HepG2 (cell line): ENCODE data around the gene SLC35G2. TPM values are rescaled to one million over a fixed set of nuclear protein-coding genes. Genes with fewer than 3 reads are reported as not detected.

ENCODE experiments used
- FOXP1 ChIP-seq, 2 experiments: fragments of 450-650 bp in 1 of 2; IDR thresholded peaks; 2 replicates each; pipeline ENCODE4 v1.6.1; 2017 to 2018; ENCODE audit warnings: antibody characterized with exemption in 1 of 2
- GABPB1 ChIP-seq: IDR thresholded peaks from 2 replicates; pipeline ENCODE4 v1.6.1; 2016; ENCODE audit warnings: mild to moderate bottlenecking, missing genetic modification reagents, moderate library complexity, missing compliant biosample characterization
- GTF3A ChIP-seq: sonication (generic); formaldehyde crosslinking; conservative IDR thresholded peaks from 2 replicates; pipeline ENCODE4 v1.4.0; 2020; ENCODE audit warnings: mild to moderate bottlenecking, missing genetic modification reagents
- MYC ChIP-seq: sonication (generic); formaldehyde crosslinking; IDR thresholded peaks from 2 replicates; pipeline ENCODE4 v1.9.0; 2021; ENCODE audit warnings: missing genetic modification reagents, borderline replicate concordance
- PHF8 ChIP-seq: sonication (generic); formaldehyde crosslinking; IDR thresholded peaks from 2 replicates; pipeline ENCODE4 v1.5.0; 2020; ENCODE audit warnings: missing genetic modification reagents
- SIN3B ChIP-seq: fragments of 150-350 bp; IDR thresholded peaks from 2 replicates; pipeline ENCODE4 v1.6.1; 2014; ENCODE audit warnings: low read length
- TP53 ChIP-seq: sonication (generic); formaldehyde crosslinking; conservative IDR thresholded peaks from 2 replicates; pipeline ENCODE4 v1.4.0; 2020; ENCODE audit warnings: missing genetic modification reagents
- ZNF20 ChIP-seq: sonication (generic); formaldehyde crosslinking; IDR thresholded peaks from 2 replicates; pipeline ENCODE4 v1.4.0; 2020; ENCODE audit warnings: mild to moderate bottlenecking, moderate library complexity, missing genetic modification reagents
- ZNF3 ChIP-seq: IDR thresholded peaks from 2 replicates; pipeline ENCODE4 v1.7.0; 2017; ENCODE audit warnings: inconsistent platforms
- ZNF720 ChIP-seq: sonication (generic); formaldehyde crosslinking; IDR thresholded peaks from 2 replicates; pipeline ENCODE4 v1.4.0; 2020; ENCODE audit warnings: missing genetic modification reagents
- ZNF772 ChIP-seq: sonication (generic); formaldehyde crosslinking; IDR thresholded peaks from 2 replicates; pipeline ENCODE4 v1.5.0; 2020; ENCODE audit warnings: mild to moderate bottlenecking, missing genetic modification reagents
- ZNF781 ChIP-seq: sonication (generic); formaldehyde crosslinking; IDR thresholded peaks from 2 replicates; pipeline ENCODE4 v1.5.1; 2020; ENCODE audit warnings: borderline replicate concordance, mild to moderate bottlenecking, missing genetic modification reagents; ENCODE audit errors: not compliant biosample characterization
- polyA plus RNA-seq, 8 experiments: library from polyadenylated mRNA; depleted of rRNA in 3 of 8; stranded (reverse) in 7 of 8; unstranded in 1 of 8; fragments of >200 nt; fragmentation: Illumina TruSeq in 4 of 8; extraction: Trizol in 4 of 8; gene quantifications; 2 replicates each; pipeline versions ENCODE4 v1.2.1 to v1.2.3, GENCODE V29; 2011 to 2016; ENCODE audit warnings: low read depth in 4 of 8, missing spikeins in 1 of 8, mixed read lengths in 1 of 8; ENCODE audit not compliant: insufficient read depth in 1 of 8
- total RNA-seq, 5 experiments: library from RNA; depleted of rRNA; stranded (reverse); fragments of >200 nt; fragmentation: Illumina TruSeq; extraction: Trizol; gene quantifications; 2 replicates each; pipeline ENCODE4 v1.2.3, GENCODE V29; 2016; ENCODE audit warnings: low read depth in 1 of 5
- TF ChIP-seq, protein P1 (sequence below): sonication (generic); formaldehyde crosslinking; IDR thresholded peaks from 2 replicates; pipeline ENCODE4 v1.5.1; 2020; ENCODE audit warnings: mild to moderate bottlenecking, missing genetic modification reagents, borderline replicate concordance
- TF ChIP-seq, protein P2 (sequence below), 2 experiments: sonication (generic) in 1 of 2; formaldehyde crosslinking in 1 of 2; IDR thresholded peaks; 2 replicates each; pipeline versions ENCODE4 v1.5.1 to v1.6.1; 2011 to 2020; ENCODE audit warnings: borderline replicate concordance in 1 of 2, low read depth in 1 of 2, low read length in 1 of 2, mild to moderate bottlenecking in 1 of 2, missing genetic modification reagents in 1 of 2, moderate library complexity in 1 of 2
- TF ChIP-seq, protein P3 (sequence below): sonication (generic); formaldehyde crosslinking; IDR thresholded peaks from 2 replicates; pipeline ENCODE4 v1.4.0; 2020; ENCODE audit warnings: missing genetic modification reagents
- TF ChIP-seq, protein P4 (sequence below): sonication (generic); formaldehyde crosslinking; IDR thresholded peaks from 2 replicates; pipeline ENCODE4 v1.5.1; 2020; ENCODE audit warnings: missing genetic modification reagents, mild to moderate bottlenecking, borderline replicate concordance
- TF ChIP-seq, protein P5 (sequence below): sonication (generic); formaldehyde crosslinking; IDR thresholded peaks from 2 replicates; pipeline ENCODE4 v1.8.0; 2023; ENCODE audit warnings: mild to moderate bottlenecking, missing genetic modification reagents

The SLC35G2 gene
- total and polyA plus RNA-seq, 2 of the 13 experiments (the other 11 are each of a cell fraction or from before 2014, with no cell fraction given): 7.6 to 10.3 TPM

DNA sequence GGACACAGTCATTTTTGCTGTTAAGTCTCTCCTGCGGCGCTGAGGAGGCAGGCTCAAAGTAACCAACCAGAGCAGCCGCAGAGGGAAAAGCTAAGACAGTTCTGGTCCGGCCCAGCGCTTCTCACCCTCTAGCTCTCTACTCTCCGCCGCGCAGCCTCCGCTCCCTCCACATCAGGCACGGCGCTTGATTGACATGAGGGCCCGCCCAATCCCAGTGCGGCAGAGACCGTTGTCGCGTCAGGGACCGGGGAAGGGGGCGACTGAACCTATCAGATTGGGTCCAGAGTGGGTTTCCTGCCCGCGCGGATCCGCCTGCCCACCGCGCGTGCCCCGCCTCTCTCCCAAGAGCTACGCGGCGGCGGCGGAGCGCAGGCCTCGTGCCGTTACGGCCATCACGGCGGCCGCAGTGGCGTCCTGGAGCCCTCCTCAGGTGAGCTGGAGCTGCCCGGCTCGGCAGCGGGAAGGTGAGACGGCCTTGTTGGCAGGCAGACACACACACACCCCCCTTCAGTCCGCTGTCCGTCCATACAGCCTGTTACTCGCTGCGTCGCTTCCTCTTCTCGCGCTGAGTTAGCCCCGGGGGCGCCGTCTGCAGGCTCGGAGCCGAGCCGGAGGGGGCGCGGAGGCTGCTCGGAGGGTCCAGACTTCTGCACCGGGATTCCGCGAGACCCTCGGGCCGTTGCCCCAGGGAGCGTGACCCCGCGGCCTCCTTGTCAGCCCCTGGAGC, 43.1 kb downstream of the SLC35G2 start, which contains the start of gene NCK1 (continued):
- TF ChIP-seq, protein P1, sequence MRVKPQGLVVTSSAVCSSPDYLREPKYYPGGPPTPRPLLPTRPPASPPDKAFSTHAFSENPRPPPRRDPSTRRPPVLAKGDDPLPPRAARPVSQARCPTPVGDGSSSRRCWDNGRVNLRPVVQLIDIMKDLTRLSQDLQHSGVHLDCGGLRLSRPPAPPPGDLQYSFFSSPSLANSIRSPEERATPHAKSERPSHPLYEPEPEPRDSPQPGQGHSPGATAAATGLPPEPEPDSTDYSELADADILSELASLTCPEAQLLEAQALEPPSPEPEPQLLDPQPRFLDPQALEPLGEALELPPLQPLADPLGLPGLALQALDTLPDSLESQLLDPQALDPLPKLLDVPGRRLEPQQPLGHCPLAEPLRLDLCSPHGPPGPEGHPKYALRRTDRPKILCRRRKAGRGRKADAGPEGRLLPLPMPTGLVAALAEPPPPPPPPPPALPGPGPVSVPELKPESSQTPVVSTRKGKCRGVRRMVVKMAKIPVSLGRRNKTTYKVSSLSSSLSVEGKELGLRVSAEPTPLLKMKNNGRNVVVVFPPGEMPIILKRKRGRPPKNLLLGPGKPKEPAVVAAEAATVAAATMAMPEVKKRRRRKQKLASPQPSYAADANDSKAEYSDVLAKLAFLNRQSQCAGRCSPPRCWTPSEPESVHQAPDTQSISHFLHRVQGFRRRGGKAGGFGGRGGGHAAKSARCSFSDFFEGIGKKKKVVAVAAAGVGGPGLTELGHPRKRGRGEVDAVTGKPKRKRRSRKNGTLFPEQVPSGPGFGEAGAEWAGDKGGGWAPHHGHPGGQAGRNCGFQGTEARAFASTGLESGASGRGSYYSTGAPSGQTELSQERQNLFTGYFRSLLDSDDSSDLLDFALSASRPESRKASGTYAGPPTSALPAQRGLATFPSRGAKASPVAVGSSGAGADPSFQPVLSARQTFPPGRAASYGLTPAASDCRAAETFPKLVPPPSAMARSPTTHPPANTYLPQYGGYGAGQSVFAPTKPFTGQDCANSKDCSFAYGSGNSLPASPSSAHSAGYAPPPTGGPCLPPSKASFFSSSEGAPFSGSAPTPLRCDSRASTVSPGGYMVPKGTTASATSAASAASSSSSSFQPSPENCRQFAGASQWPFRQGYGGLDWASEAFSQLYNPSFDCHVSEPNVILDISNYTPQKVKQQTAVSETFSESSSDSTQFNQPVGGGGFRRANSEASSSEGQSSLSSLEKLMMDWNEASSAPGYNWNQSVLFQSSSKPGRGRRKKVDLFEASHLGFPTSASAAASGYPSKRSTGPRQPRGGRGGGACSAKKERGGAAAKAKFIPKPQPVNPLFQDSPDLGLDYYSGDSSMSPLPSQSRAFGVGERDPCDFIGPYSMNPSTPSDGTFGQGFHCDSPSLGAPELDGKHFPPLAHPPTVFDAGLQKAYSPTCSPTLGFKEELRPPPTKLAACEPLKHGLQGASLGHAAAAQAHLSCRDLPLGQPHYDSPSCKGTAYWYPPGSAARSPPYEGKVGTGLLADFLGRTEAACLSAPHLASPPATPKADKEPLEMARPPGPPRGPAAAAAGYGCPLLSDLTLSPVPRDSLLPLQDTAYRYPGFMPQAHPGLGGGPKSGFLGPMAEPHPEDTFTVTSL: peak; percentile 70
- TF ChIP-seq, protein P2, sequence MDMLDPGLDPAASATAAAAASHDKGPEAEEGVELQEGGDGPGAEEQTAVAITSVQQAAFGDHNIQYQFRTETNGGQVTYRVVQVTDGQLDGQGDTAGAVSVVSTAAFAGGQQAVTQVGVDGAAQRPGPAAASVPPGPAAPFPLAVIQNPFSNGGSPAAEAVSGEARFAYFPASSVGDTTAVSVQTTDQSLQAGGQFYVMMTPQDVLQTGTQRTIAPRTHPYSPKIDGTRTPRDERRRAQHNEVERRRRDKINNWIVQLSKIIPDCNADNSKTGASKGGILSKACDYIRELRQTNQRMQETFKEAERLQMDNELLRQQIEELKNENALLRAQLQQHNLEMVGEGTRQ (IDR thresholded peaks at IDR 0.05; ENCODE audit: low read depth, low read length): no peak
- TF ChIP-seq, protein P2 (CRISPR knock-in tag; IDR thresholded peaks at IDR 0.05; ENCODE audit: borderline replicate concordance): 0 out of 2 replicates have a peak, but pooled peaks have one; percentile 19
- TF ChIP-seq GTF3A (CRISPR knock-in tag): 0 out of 2 replicates have a peak, but pooled peaks have one; percentile 65
- no peak for TF ChIP-seq ZNF720 (CRISPR knock-in tag)
- no peak for TF ChIP-seq SIN3B
- peak; percentile 81; the same call in 1 of the 2 replicates for TF ChIP-seq ZNF20 (CRISPR knock-in tag)
- TF ChIP-seq, protein P3, sequence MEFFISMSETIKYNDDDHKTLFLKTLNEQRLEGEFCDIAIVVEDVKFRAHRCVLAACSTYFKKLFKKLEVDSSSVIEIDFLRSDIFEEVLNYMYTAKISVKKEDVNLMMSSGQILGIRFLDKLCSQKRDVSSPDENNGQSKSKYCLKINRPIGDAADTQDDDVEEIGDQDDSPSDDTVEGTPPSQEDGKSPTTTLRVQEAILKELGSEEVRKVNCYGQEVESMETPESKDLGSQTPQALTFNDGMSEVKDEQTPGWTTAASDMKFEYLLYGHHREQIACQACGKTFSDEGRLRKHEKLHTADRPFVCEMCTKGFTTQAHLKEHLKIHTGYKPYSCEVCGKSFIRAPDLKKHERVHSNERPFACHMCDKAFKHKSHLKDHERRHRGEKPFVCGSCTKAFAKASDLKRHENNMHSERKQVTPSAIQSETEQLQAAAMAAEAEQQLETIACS: 0 out of 2 replicates have a peak, but pooled peaks have one; percentile 30
- TF ChIP-seq ZNF781: no peak
- no peak for TF ChIP-seq ZNF3 (CRISPR knock-in tag)
- no peak for TF ChIP-seq TP53 (CRISPR knock-in tag)
- TF ChIP-seq, protein P4, sequence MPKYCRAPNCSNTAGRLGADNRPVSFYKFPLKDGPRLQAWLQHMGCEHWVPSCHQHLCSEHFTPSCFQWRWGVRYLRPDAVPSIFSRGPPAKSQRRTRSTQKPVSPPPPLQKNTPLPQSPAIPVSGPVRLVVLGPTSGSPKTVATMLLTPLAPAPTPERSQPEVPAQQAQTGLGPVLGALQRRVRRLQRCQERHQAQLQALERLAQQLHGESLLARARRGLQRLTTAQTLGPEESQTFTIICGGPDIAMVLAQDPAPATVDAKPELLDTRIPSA (CRISPR knock-in tag): 0 out of 2 replicates have a peak, but pooled peaks have one; percentile 1
- TF ChIP-seq PHF8: peak; percentile 94
- TF ChIP-seq, protein P5, sequence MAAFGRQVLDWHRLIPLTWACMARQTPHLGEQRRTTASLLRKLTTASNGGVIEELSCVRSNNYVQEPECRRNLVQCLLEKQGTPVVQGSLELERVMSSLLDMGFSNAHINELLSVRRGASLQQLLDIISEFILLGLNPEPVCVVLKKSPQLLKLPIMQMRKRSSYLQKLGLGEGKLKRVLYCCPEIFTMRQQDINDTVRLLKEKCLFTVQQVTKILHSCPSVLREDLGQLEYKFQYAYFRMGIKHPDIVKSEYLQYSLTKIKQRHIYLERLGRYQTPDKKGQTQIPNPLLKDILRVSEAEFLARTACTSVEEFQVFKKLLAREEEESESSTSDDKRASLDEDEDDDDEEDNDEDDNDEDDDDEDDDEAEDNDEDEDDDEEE: 0 out of 2 replicates have a peak, but pooled peaks have one; percentile 43
- TF ChIP-seq ZNF772 (CRISPR knock-in tag): no peak; the same call in 1 of the 2 replicates
- TF ChIP-seq GABPB1 (CRISPR knock-in tag): peak; percentile 92
- TF ChIP-seq FOXP1 (IDR thresholded peaks at IDR 0.05): no peak
- TF ChIP-seq FOXP1 (CRISPR knock-in tag; IDR thresholded peaks at IDR 0.05): no peak
- peak; percentile 97 for TF ChIP-seq MYC (CRISPR knock-in tag)
